PC-9 (cell line): ENCODE results near the gene RFFL. TPM values are rescaled to one million over a fixed set of nuclear protein-coding genes. Genes with fewer than 3 reads are reported as not detected.

Experiments
- BruUV-seq: library from RNA; stranded (reverse); fragments of 400-500 nt; replicated peaks from 2 replicates; lab custom pipeline; 2021; lab: Mats Ljungman, UMichigan
- CTCF ChIA-PET: fragments of 300-600 bp; sonication (Branson Sonifier 250); formaldehyde crosslinking; loops from one replicate; lab custom pipeline; 2022; ENCODE audit warnings: antibody characterized with exemption; lab: Charles Lee
- POLR2A ChIA-PET: fragments of 300-600 bp; sonication (Branson Sonifier 250); formaldehyde crosslinking; loops from one replicate; lab custom pipeline; 2022; ENCODE audit warnings: antibody characterized with exemption; ENCODE audit not compliant: unreplicated experiment; lab: Charles Lee
- DNase-seq, 2 experiments: peaks; one replicate each; pipeline versions ENCODE4 v3.0.0 to v3.0.0-alpha.2; 2015 to 2022; ENCODE audit warnings: mixed read lengths in 1 of 2
- H2AFZ ChIP-seq: fragments of 200-600 bp; sonication (generic); 2 replicates; pipeline ENCODE4 v1.8.1; 2017; ENCODE audit warnings: antibody characterized with exemption
- H3F3A ChIP-seq: fragments of 200-600 bp; sonication (generic); 2 replicates; pipeline ENCODE4 v1.8.1; 2017; ENCODE audit warnings: antibody characterized with exemption, mild to moderate bottlenecking, low read depth; ENCODE audit not compliant: insufficient read depth
- H3K27ac ChIP-seq: fragments of 200-600 bp; sonication (generic); 2 replicates; pipeline ENCODE4 v1.6.1; 2016; ENCODE audit warnings: mixed run types
- H3K27me3 ChIP-seq: fragments of 200-600 bp; sonication (generic); 2 replicates; pipeline ENCODE4 v1.6.1; 2016; ENCODE audit warnings: low read depth, mixed run types; ENCODE audit not compliant: insufficient read depth
- H3K36me3 ChIP-seq: fragments of 200-600 bp; sonication (generic); 2 replicates; pipeline ENCODE4 v1.6.1; 2016; ENCODE audit warnings: low read depth, mixed run types
- H3K4me1 ChIP-seq: fragments of 200-600 bp; sonication (generic); replicated peaks from 2 replicates; pipeline ENCODE4 v1.6.1; 2016; ENCODE audit warnings: mixed run types; ENCODE audit not compliant: insufficient read depth
- H3K4me2 ChIP-seq: fragments of 200-600 bp; sonication (generic); 2 replicates; pipeline ENCODE4 v1.6.1; 2017; ENCODE audit warnings: mixed run types
- H3K4me3 ChIP-seq: fragments of 200-600 bp; sonication (generic); 2 replicates; pipeline ENCODE4 v1.6.1; 2016; ENCODE audit warnings: mixed run types
- H3K79me2 ChIP-seq: fragments of 200-600 bp; sonication (generic); 2 replicates; pipeline ENCODE4 v1.6.1; 2017; ENCODE audit warnings: low read depth, mixed run types
- H3K9me2 ChIP-seq: fragments of 200-600 bp; sonication (generic); 2 replicates; pipeline ENCODE4 v1.8.1; 2017; ENCODE audit warnings: mild to moderate bottlenecking; ENCODE audit not compliant: insufficient read depth
- H3K9me3 ChIP-seq: fragments of 200-600 bp; sonication (generic); 2 replicates; pipeline ENCODE4 v1.8.1; 2016; ENCODE audit warnings: low read depth; ENCODE audit not compliant: insufficient read depth
- H4K20me1 ChIP-seq: fragments of 200-600 bp; sonication (generic); 2 replicates; pipeline ENCODE4 v1.8.1; 2017; ENCODE audit not compliant: insufficient read depth
- CTCF ChIP-seq: fragments of 200-600 bp; sonication (generic); conservative IDR thresholded peaks from 2 replicates; pipeline ENCODE4 v1.6.1; 2017; ENCODE audit warnings: mixed run types, antibody characterized with exemption, mild to moderate bottlenecking, moderate library complexity
- EZH2 ChIP-seq: fragments of 200-600 bp; sonication (generic); IDR thresholded peaks from 2 replicates; pipeline ENCODE4 v1.8.0; 2017; ENCODE audit warnings: antibody characterized with exemption, low read depth
- intact Hi-C: fragments of 100-400 bp; cut with micrococcal nuclease; formaldehyde crosslinking; loops from one replicate; pipeline ENCODE4 v1.10.0; 2022; ENCODE audit not compliant: unreplicated experiment
- total RNA-seq: library from RNA; stranded (reverse); gene quantifications from 2 replicates; pipeline ENCODE4 v1.2.3, GENCODE V29; 2021

Gene RFFL
- total RNA-seq, 1 experiment from 2014 or later = 38.1 TPM

- no peaks in the 10 kb centered on the region for H3K27me3 ChIP-seq
- H3K9me3 ChIP-seq = no peaks in the 10 kb centered on the region
- H3K79me2 ChIP-seq = no peaks in the 10 kb centered on the region
- POLR2A ChIA-PET = no interaction called here
- no peaks in the 10 kb centered on the region for H4K20me1 ChIP-seq
- DNase-seq = no peak
- TF ChIP-seq EZH2 = no peak
- no peak for TF ChIP-seq CTCF
- H2AFZ ChIP-seq = no peak overlapping the region
- H3K4me1 ChIP-seq = peaks cover 22% of the 10 kb centered on the region
- intact Hi-C loops = no loop called here
- H3F3A ChIP-seq = peaks cover 11% of the 10 kb centered on the region; the same call in 1 of the 2 replicates
- no peak overlapping the region for H3K27ac ChIP-seq
- H3K4me3 ChIP-seq = no peak overlapping the region
- no peaks in the 10 kb centered on the region for H3K9me2 ChIP-seq
- H3K36me3 ChIP-seq = no peaks in the 10 kb centered on the region
- no peak overlapping the region for H3K4me2 ChIP-seq
- CTCF ChIA-PET = no interaction called here
- BruUV-seq = no TSS peak
These were observed 7.5 kb downstream of the RFFL start for GRCh38 chr17:35056013-35056412.

GRCh38 chr17:35053204-35053603 lies 10.3 kb downstream of the RFFL start:
- intact Hi-C loops = no loop called here
- Histone ChIP-seq H3F3A (peaks cover 16% of the 10 kb centered on the region; the same call in 1 of the 2 replicates), H3K4me3 (no peak overlapping the region), H3K9me2 (no peaks in the 10 kb centered on the region), H3K36me3 (no peaks in the 10 kb centered on the region), H3K79me2 (no peaks in the 10 kb centered on the region), H3K27ac (no peak overlapping the region), H3K9me3 (no peaks in the 10 kb centered on the region), H2AFZ (no peak overlapping the region), H3K4me2 (no peak overlapping the region), H3K27me3 (no peaks in the 10 kb centered on the region), H4K20me1 (no peaks in the 10 kb centered on the region), H3K4me1 (peaks cover 17% of the 10 kb centered on the region)
- POLR2A ChIA-PET = no interaction called here
- CTCF ChIA-PET = no interaction called here
- no peak for TF ChIP-seq EZH2
- TF ChIP-seq CTCF = no peak
- no peak for DNase-seq
- no TSS peak for BruUV-seq

GRCh38 chr17:35052780-35053179 lies 10.7 kb downstream of the RFFL start:
- no peaks in the 10 kb centered on the region for H4K20me1 ChIP-seq
- peaks cover 15% of the 10 kb centered on the region; the same call in 1 of the 2 replicates for H3F3A ChIP-seq
- no peak for DNase-seq
- POLR2A ChIA-PET = no interaction called here
- H3K9me2 ChIP-seq = no peaks in the 10 kb centered on the region
- H3K4me3 ChIP-seq = no peak overlapping the region
- no peak overlapping the region for H3K27ac ChIP-seq
- CTCF ChIA-PET = no interaction called here
- TF ChIP-seq EZH2 (no peak), CTCF (no peak)
- no peaks in the 10 kb centered on the region for H3K27me3 ChIP-seq
- no peaks in the 10 kb centered on the region for H3K9me3 ChIP-seq
- no peak overlapping the region for H2AFZ ChIP-seq
- BruUV-seq = no TSS peak
- H3K36me3 ChIP-seq = no peaks in the 10 kb centered on the region
- intact Hi-C loops = no loop called here
- H3K79me2 ChIP-seq = no peaks in the 10 kb centered on the region
- peaks cover 13% of the 10 kb centered on the region for H3K4me1 ChIP-seq
- H3K4me2 ChIP-seq = no peak overlapping the region
